Natural killer cell (primary cell): Measurements from ENCODE around the gene IL1RAP. TPM values are rescaled to one million over a fixed set of nuclear protein-coding genes. Genes with fewer than 3 reads are reported as not detected.

ENCODE experiments used
- ATAC-seq, 3 donors: fragments of 150-1000 bp in 2 of 3; fragments of 200-7000 bp in 1 of 3; cut with Tn5 transposase; 1 replicate in 1 of 3; 2 replicates in 2 of 3; pipeline ENCODE4 v1.10.0; 2021; ENCODE audit warnings: mild to moderate bottlenecking in 2 of 3, moderate library complexity in 2 of 3
- DNase-seq, 2 donors: peaks; one replicate each; pipeline versions ENCODE4 v3.0.0 to v3.0.0-alpha.2; 2013 to 2021; ENCODE audit warnings: mixed read lengths in 1 of 2
- H3K27ac ChIP-seq: one replicate; pipeline ENCODE4 v1.5.1; 2013; ENCODE audit warnings: mild to moderate bottlenecking, low read length
- H3K27me3 ChIP-seq: one replicate; pipeline ENCODE4 v1.6.1; 2013; ENCODE audit warnings: low read length; ENCODE audit not compliant: control insufficient read depth, insufficient read depth
- H3K36me3 ChIP-seq: one replicate; pipeline ENCODE4 v1.6.1; 2013; ENCODE audit warnings: low read length; ENCODE audit not compliant: control insufficient read depth, insufficient read depth
- H3K4me1 ChIP-seq: one replicate; pipeline ENCODE4 v1.6.1; 2013; ENCODE audit warnings: low read length; ENCODE audit not compliant: control insufficient read depth, insufficient read depth
- H3K4me3 ChIP-seq: one replicate; pipeline ENCODE4 v1.5.1; 2013; ENCODE audit warnings: low read length
- H3K9me3 ChIP-seq: one replicate; pipeline ENCODE4 v1.6.1; 2013; ENCODE audit warnings: low read length; ENCODE audit not compliant: control insufficient read depth, insufficient read depth
- H3K27ac Mint-ChIP-seq, 2 donors: one replicate each; pipeline ENCODE4 v1.8.0; 2022; ENCODE audit warnings: mild to moderate bottlenecking in 2 of 2, mixed read lengths in 2 of 2, moderate library complexity in 1 of 2
- H3K27me3 Mint-ChIP-seq, 2 donors: one replicate each; pipeline ENCODE4 v1.8.0; 2022; ENCODE audit warnings: low read depth in 2 of 2, mixed read lengths in 2 of 2
- H3K36me3 Mint-ChIP-seq: one replicate; pipeline ENCODE4 v1.8.0; 2022; ENCODE audit warnings: mixed read lengths
- H3K4me1 Mint-ChIP-seq, 2 donors: one replicate each; pipeline ENCODE4 v1.8.0; 2022; ENCODE audit warnings: mixed read lengths in 2 of 2
- H3K4me3 Mint-ChIP-seq: one replicate; pipeline ENCODE4 v1.8.0; 2022; ENCODE audit warnings: mild to moderate bottlenecking, moderate library complexity, mixed read lengths
- H3K9me3 Mint-ChIP-seq, 2 donors: one replicate each; pipeline ENCODE4 v1.8.0; 2022; ENCODE audit warnings: mixed read lengths in 2 of 2
- CTCF ChIP-seq: fragments of 200-600 bp; IDR thresholded peaks from one replicate; pipeline ENCODE4 v1.8.0; 2022; ENCODE audit warnings: antibody characterized with exemption
- WGBS: methylation state at CpG from one replicate; pipeline ENCODE4 v1.1.7; 2013; ENCODE audit warnings: missing lambda C conversion rate; ENCODE audit not compliant: insufficient coverage; 5-methylcytosine and 5-hydroxymethylcytosine counted together
- intact Hi-C: fragments of 100-400 bp; cut with micrococcal nuclease; formaldehyde crosslinking; loops from one replicate; pipeline ENCODE4 v1.14.2; 2022
- total RNA-seq, 4 donors: library from RNA; stranded (reverse); fragments of 120-200 nt in 1 of 4; gene quantifications; one replicate each; pipeline versions ENCODE4 v1.2.3 to v1.2.4, GENCODE V29; 2013 to 2022

IL1RAP gene
- total RNA-seq, 3 donors from 2014 or later (not counting 1 experiment from before 2014, with no cell fraction given) = 11.4 to 19.8 (median 15.1) TPM

GRCh38 chr3:190701096-190701532 lies 187.2 kb downstream of the IL1RAP start:
- no peak for DNase-seq
- TF ChIP-seq CTCF = no peak

GRCh38 chr3:190706582-190706981 lies 192.7 kb downstream of the IL1RAP start:
- WGBS = 46% methylated on average over 2 of the region's 3 CpGs

More at GRCh38 chr3:190701096-190701532, 187.2 kb downstream of the IL1RAP start:
- Mint-ChIP-seq H3K4me1 (no peaks in the 10 kb centered on the region), H3K9me3 (peaks cover 3 to 11% of the 10 kb centered on the region in 2 donors), H3K36me3 (no peaks in the 10 kb centered on the region), H3K27ac (no peak overlapping the region), H3K27me3 (no peaks in the 10 kb centered on the region), H3K4me3 (no peak overlapping the region)
- no peak overlapping the region for H3K4me3 ChIP-seq
- no peaks in the 10 kb centered on the region for H3K36me3 ChIP-seq
- H3K4me1 ChIP-seq = no peaks in the 10 kb centered on the region
- H3K27ac ChIP-seq = no peak overlapping the region
- ATAC-seq = no peak
- no peaks in the 10 kb centered on the region for H3K9me3 ChIP-seq
- intact Hi-C loops = no loop called here
- WGBS = 40% methylated on average over 4 of the region's 4 CpGs
- no peaks in the 10 kb centered on the region for H3K27me3 ChIP-seq

More at GRCh38 chr3:190706582-190706981, 192.7 kb downstream of the IL1RAP start:
- DNase-seq (no peak), ATAC-seq (no peak)
- H3K27ac Mint-ChIP-seq = no peak overlapping the region
- no peaks in the 10 kb centered on the region for H3K36me3 Mint-ChIP-seq
- Histone ChIP-seq H3K4me1 (no peaks in the 10 kb centered on the region), H3K27ac (no peak overlapping the region), H3K4me3 (no peak overlapping the region), H3K9me3 (no peaks in the 10 kb centered on the region), H3K27me3 (no peaks in the 10 kb centered on the region), H3K36me3 (no peaks in the 10 kb centered on the region)
- no peak for TF ChIP-seq CTCF
- no peaks in the 10 kb centered on the region for H3K4me1 Mint-ChIP-seq
- peaks cover 3 to 9% of the 10 kb centered on the region in 2 donors for H3K9me3 Mint-ChIP-seq
- no peaks in the 10 kb centered on the region for H3K27me3 Mint-ChIP-seq
- no peak overlapping the region for H3K4me3 Mint-ChIP-seq
- intact Hi-C loops = no loop called here

Other genes starting within 250 kb of the IL1RAP start
- gene CLDN1, start 191.6 kb upstream of the IL1RAP start, total RNA-seq = not detected
- not detected for gene CLDN16, start 125.9 kb upstream of the IL1RAP start, total RNA-seq
- gene TMEM207, start 64.2 kb upstream of the IL1RAP start, total RNA-seq = not detected